Measurements from ENCODE around the gene ITPRIP.

ITPRIP gene

DNA sequence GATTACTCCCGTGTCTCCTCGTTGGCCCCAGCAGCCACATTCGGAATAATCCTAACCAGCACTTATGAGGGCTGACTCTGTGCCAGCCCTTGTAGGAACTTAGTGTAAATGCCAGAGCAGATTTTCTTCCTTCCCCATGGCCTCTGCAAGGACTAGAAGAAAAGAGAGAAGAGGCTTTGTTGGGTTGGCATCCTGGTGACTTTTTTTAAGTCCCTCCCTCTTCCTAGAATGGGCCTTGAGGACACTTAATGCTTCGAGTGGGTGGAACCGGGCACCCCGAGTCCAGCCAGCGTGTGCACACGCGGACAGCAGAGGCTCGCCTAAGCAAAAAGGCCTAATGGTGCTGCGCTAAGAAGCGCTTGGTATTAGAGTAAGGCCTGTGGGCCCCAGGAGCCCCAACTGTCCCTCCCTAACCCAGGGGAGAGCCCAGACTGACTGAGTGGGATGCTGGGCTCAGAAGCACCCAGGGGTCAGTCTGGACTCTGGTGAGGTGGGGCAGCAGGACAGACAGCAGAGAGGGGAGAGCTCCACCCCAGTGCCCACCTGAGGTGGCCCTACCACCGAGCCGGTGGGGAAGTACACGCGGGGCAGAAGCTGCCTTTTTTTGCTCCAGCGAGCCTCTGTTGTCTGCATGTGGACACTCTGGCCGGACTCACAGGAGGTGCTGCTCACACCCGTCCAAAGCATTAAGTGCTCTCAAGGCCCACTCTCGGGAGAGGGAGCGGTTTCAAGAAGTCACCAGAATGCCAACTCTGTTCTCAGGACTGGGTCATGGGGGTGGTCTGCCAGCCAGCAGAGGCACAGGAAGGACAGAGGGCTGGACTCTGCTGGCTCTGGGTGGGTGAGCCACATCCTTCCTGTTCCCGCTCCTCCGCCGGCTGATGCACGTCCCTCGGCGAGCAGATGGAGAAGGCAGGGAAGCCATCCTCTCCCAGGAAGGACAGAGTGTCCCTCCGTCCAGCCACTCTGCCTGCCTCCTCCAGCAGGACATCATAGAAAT is 12.5 kb downstream of the ITPRIP start:
- WGBS = 90% methylated on average over 28 of the region's 28 CpGs
- no peak for DNase-seq

DNA sequence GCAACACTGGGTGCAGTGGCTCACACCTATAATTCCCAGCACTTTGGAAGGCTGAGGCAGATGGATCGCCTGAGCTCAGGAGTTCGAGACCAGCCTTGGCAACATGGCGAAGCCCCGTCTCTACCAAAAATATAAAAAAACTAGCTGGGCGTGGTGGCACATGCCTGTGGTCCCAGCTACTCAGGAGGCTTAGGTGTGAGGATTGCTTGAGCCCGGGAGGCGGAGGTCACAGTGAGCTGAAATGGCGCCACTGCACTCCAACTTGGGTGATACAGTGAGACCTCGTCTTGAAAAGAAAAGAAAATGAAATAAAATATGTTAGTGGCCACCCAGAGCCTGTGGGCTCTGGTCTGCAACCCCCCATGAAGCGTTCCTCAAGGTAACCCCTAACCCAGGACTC is 13.3 kb downstream of the ITPRIP start:
- H2BK12ac ChIP-seq (ENCODE audit: low read length in 2 of 2) = no peak overlapping the region

More for the DNA sequence above, 12.5 kb downstream of the ITPRIP start:
- H3K79me1 ChIP-seq (replicated peaks; ENCODE audit: low read length, poor library complexity, severe bottlenecking) = peaks cover 29% of the 10 kb centered on the region
- no peak overlapping the region for H3K4me2 ChIP-seq (ENCODE audit: low read length, poor library complexity, severe bottlenecking)
- H3K14ac ChIP-seq (ENCODE audit: low read length in 2 of 2) = peak overlapping the region in 1 of 2 experiments; percentile 1
- H2AFZ ChIP-seq (ENCODE audit: low read depth, low read length) = no peak overlapping the region
- H4K8ac ChIP-seq (ENCODE audit: low read length) = peak overlapping the region; percentile 81
- peak overlapping the region; percentile 4 to 41 for H3K4ac ChIP-seq (ENCODE audit: low read depth in 1 of 2, low read length in 2 of 2)
- H3K9me3 ChIP-seq (ENCODE audit: control insufficient read depth, low read length) = no peaks in the 10 kb centered on the region
- H3K27ac ChIP-seq (ENCODE audit: low read length, poor library complexity, severe bottlenecking) = no peak overlapping the region
- no peak overlapping the region for H2AK5ac ChIP-seq (ENCODE audit: low read length, severe bottlenecking)
- no peak overlapping the region for H3K23ac ChIP-seq (ENCODE audit: low read length in 2 of 2)
- H3K36me3 ChIP-seq (ENCODE audit: control insufficient read depth in 1 of 2, insufficient read depth in 2 of 2, low read depth in 1 of 2, low read length in 2 of 2) = peaks cover 31 to 38% of the 10 kb centered on the region in 2 experiments
- peak overlapping the region; percentile 24 for H3K9ac ChIP-seq (ENCODE audit: low read length)
- H2BK15ac ChIP-seq (ENCODE audit: low read depth, poor library complexity, severe bottlenecking) = peak overlapping the region; percentile 34
- no peak overlapping the region for H2BK5ac ChIP-seq (ENCODE audit: low read depth, low read length, poor library complexity, severe bottlenecking)
- H3K27me3 ChIP-seq (ENCODE audit: control insufficient read depth in 1 of 2, insufficient read depth in 1 of 2, low read length in 2 of 2) = no peaks in the 10 kb centered on the region
- peaks cover 57% of the 10 kb centered on the region for H3K4me1 ChIP-seq (ENCODE audit: control insufficient read depth, insufficient read depth, low read depth, low read length)
- no peak overlapping the region for H2BK120ac ChIP-seq (ENCODE audit: low read depth, low read length)
- H2BK12ac ChIP-seq (ENCODE audit: low read length in 2 of 2) = peak overlapping the region in 1 of 2 experiments; percentile 37
- H3K18ac ChIP-seq (ENCODE audit: low read depth in 1 of 2, low read length in 2 of 2) = peak overlapping the region in 1 of 2 experiments; percentile 52
- H4K91ac ChIP-seq (ENCODE audit: low read length) = peak overlapping the region; percentile 19
- H3K4me3 ChIP-seq (ENCODE audit: insufficient read depth in 1 of 2, low read depth in 1 of 2, low read length in 2 of 2) = no peak overlapping the region

GRCh38 chr10:104324221-104324686 is 14.0 kb downstream of the ITPRIP start:
- no peak overlapping the region for H3K27ac ChIP-seq (ENCODE audit: low read length, poor library complexity, severe bottlenecking)
- no peak overlapping the region for H3K18ac ChIP-seq (ENCODE audit: low read depth in 1 of 2, low read length in 2 of 2)
- H2AK5ac ChIP-seq (ENCODE audit: low read length, severe bottlenecking) = no peak overlapping the region
- H3K9ac ChIP-seq (ENCODE audit: low read length) = no peak overlapping the region
- no peak overlapping the region for H3K4me3 ChIP-seq (ENCODE audit: insufficient read depth in 1 of 2, low read depth in 1 of 2, low read length in 2 of 2)
- no peaks in the 10 kb centered on the region for H3K9me3 ChIP-seq (ENCODE audit: control insufficient read depth, low read length)
- H3K27me3 ChIP-seq (ENCODE audit: control insufficient read depth in 1 of 2, insufficient read depth in 1 of 2, low read length in 2 of 2) = no peaks in the 10 kb centered on the region
- DNase-seq = no peak
- no peak overlapping the region for H2BK12ac ChIP-seq (ENCODE audit: low read length in 2 of 2)
- no peak overlapping the region for H3K23ac ChIP-seq (ENCODE audit: low read length in 2 of 2)
- H3K14ac ChIP-seq (ENCODE audit: low read length in 2 of 2) = no peak overlapping the region
- H3K79me1 ChIP-seq (replicated peaks; ENCODE audit: low read length, poor library complexity, severe bottlenecking) = peaks cover 29% of the 10 kb centered on the region
- no peak overlapping the region for H4K91ac ChIP-seq (ENCODE audit: low read length)
- peaks cover 51% of the 10 kb centered on the region for H3K4me1 ChIP-seq (ENCODE audit: control insufficient read depth, insufficient read depth, low read depth, low read length)
- H2BK15ac ChIP-seq (ENCODE audit: low read depth, poor library complexity, severe bottlenecking) = no peak overlapping the region
- no peak overlapping the region for H4K8ac ChIP-seq (ENCODE audit: low read length)
- H2BK5ac ChIP-seq (ENCODE audit: low read depth, low read length, poor library complexity, severe bottlenecking) = no peak overlapping the region
- H2BK120ac ChIP-seq (ENCODE audit: low read depth, low read length) = no peak overlapping the region
- H3K36me3 ChIP-seq (ENCODE audit: control insufficient read depth in 1 of 2, insufficient read depth in 2 of 2, low read depth in 1 of 2, low read length in 2 of 2) = peaks cover 31 to 40% of the 10 kb centered on the region in 2 experiments
- WGBS = 92% methylated on average over 9 of the region's 9 CpGs
- no peak overlapping the region for H3K4ac ChIP-seq (ENCODE audit: low read depth in 1 of 2, low read length in 2 of 2)
- H3K4me2 ChIP-seq (ENCODE audit: low read length, poor library complexity, severe bottlenecking) = no peak overlapping the region
- H2AFZ ChIP-seq (ENCODE audit: low read depth, low read length) = no peak overlapping the region

More for the DNA sequence above, 13.3 kb downstream of the ITPRIP start:
- Histone ChIP-seq H3K4ac (ENCODE audit: low read depth in 1 of 2, low read length in 2 of 2) (no peak overlapping the region), H3K23ac (ENCODE audit: low read length in 2 of 2) (no peak overlapping the region), H3K9me3 (ENCODE audit: control insufficient read depth, low read length) (no peaks in the 10 kb centered on the region), H3K9ac (ENCODE audit: low read length) (peak overlapping the region; percentile 24), H4K8ac (ENCODE audit: low read length) (no peak overlapping the region), H3K4me3 (ENCODE audit: insufficient read depth in 1 of 2, low read depth in 1 of 2, low read length in 2 of 2) (no peak overlapping the region), H2BK5ac (ENCODE audit: low read depth, low read length, poor library complexity, severe bottlenecking) (no peak overlapping the region), H3K14ac (ENCODE audit: low read length in 2 of 2) (no peak overlapping the region), H2BK15ac (ENCODE audit: low read depth, poor library complexity, severe bottlenecking) (no peak overlapping the region), H3K18ac (ENCODE audit: low read depth in 1 of 2, low read length in 2 of 2) (no peak overlapping the region), H2BK120ac (ENCODE audit: low read depth, low read length) (no peak overlapping the region), H4K91ac (ENCODE audit: low read length) (no peak overlapping the region), H2AK5ac (ENCODE audit: low read length, severe bottlenecking) (no peak overlapping the region), H3K4me1 (ENCODE audit: control insufficient read depth, insufficient read depth, low read depth, low read length) (peaks cover 53% of the 10 kb centered on the region), H3K36me3 (ENCODE audit: control insufficient read depth in 1 of 2, insufficient read depth in 2 of 2, low read depth in 1 of 2, low read length in 2 of 2) (peaks cover 31 to 40% of the 10 kb centered on the region in 2 experiments), H3K27ac (ENCODE audit: low read length, poor library complexity, severe bottlenecking) (no peak overlapping the region), H2AFZ (ENCODE audit: low read depth, low read length) (no peak overlapping the region), H3K4me2 (ENCODE audit: low read length, poor library complexity, severe bottlenecking) (no peak overlapping the region), H3K27me3 (ENCODE audit: control insufficient read depth in 1 of 2, insufficient read depth in 1 of 2, low read length in 2 of 2) (no peaks in the 10 kb centered on the region), H3K79me1 (replicated peaks; ENCODE audit: low read length, poor library complexity, severe bottlenecking) (peaks cover 29% of the 10 kb centered on the region)
- DNase-seq = no peak
- WGBS = 95% methylated on average over 7 of the region's 10 CpGs

DNA sequence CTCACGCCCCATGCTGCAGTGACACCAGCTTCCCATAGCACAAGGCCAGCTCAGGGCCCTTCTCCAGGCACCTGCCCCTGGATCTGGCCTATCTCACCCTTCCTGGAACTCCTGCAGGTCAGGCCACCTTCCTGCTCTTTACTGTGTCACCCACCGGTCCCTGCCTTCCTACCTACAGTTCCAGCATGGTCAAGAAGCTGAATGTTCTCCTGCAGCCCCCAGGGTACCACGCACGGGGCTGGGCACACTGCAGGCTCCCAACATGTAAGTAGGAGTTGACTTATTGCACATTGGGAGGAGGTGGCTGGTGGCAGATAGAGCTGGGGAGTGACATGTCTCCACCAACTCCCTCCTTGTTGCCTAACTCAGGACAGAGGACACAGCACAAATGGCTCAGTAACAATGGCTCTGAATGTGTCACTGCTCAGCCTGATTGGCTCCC is 14.5 kb downstream of the ITPRIP start:
- H3K18ac ChIP-seq (ENCODE audit: low read depth in 1 of 2, low read length in 2 of 2) = no peak overlapping the region
- no peak overlapping the region for H2BK5ac ChIP-seq (ENCODE audit: low read depth, low read length, poor library complexity, severe bottlenecking)
- peaks cover 29% of the 10 kb centered on the region for H3K79me1 ChIP-seq (replicated peaks; ENCODE audit: low read length, poor library complexity, severe bottlenecking)

More for the DNA sequence above, 14.5 kb downstream of the ITPRIP start:
- peak overlapping the region; percentile 66 for H4K8ac ChIP-seq (ENCODE audit: low read length)
- H4K91ac ChIP-seq (ENCODE audit: low read length) = no peak overlapping the region
- no peak overlapping the region for H2AK5ac ChIP-seq (ENCODE audit: low read length, severe bottlenecking)
- H3K4me3 ChIP-seq (ENCODE audit: insufficient read depth in 1 of 2, low read depth in 1 of 2, low read length in 2 of 2) = no peak overlapping the region
- H3K27me3 ChIP-seq (ENCODE audit: control insufficient read depth in 1 of 2, insufficient read depth in 1 of 2, low read length in 2 of 2) = no peaks in the 10 kb centered on the region
- 99% methylated on average over 3 of the region's 4 CpGs for WGBS
- no peak overlapping the region for H3K9ac ChIP-seq (ENCODE audit: low read length)
- no peak overlapping the region for H3K27ac ChIP-seq (ENCODE audit: low read length, poor library complexity, severe bottlenecking)
- no peak overlapping the region for H3K4ac ChIP-seq (ENCODE audit: low read depth in 1 of 2, low read length in 2 of 2)
- peak overlapping the region in 1 of 2 experiments; percentile 56 for H3K14ac ChIP-seq (ENCODE audit: low read length in 2 of 2)
- H3K4me1 ChIP-seq (ENCODE audit: control insufficient read depth, insufficient read depth, low read depth, low read length) = peaks cover 51% of the 10 kb centered on the region
- H2AFZ ChIP-seq (ENCODE audit: low read depth, low read length) = no peak overlapping the region
- no peaks in the 10 kb centered on the region for H3K9me3 ChIP-seq (ENCODE audit: control insufficient read depth, low read length)
- H2BK15ac ChIP-seq (ENCODE audit: low read depth, poor library complexity, severe bottlenecking) = no peak overlapping the region
- peaks cover 31 to 40% of the 10 kb centered on the region in 2 experiments for H3K36me3 ChIP-seq (ENCODE audit: control insufficient read depth in 1 of 2, insufficient read depth in 2 of 2, low read depth in 1 of 2, low read length in 2 of 2)
- H2BK120ac ChIP-seq (ENCODE audit: low read depth, low read length) = no peak overlapping the region
- no peak overlapping the region for H2BK12ac ChIP-seq (ENCODE audit: low read length in 2 of 2)
- no peak overlapping the region for H3K23ac ChIP-seq (ENCODE audit: low read length in 2 of 2)
- no peak overlapping the region for H3K4me2 ChIP-seq (ENCODE audit: low read length, poor library complexity, severe bottlenecking)
- no peak for DNase-seq
